GM23338 (cell line): ENCODE data around the gene HRAS.

Source experiments
- CREB1 ChIP-seq: fragments of 250-450 bp; sonication (Bioruptor Pico); IDR thresholded peaks from 2 replicates; pipeline ENCODE4 v1.5.0; 2020; ENCODE audit warnings: low read depth, mild to moderate bottlenecking, moderate library complexity
- CTCF ChIP-seq, 2 experiments: fragments of 200-600 bp in 1 of 2; sonication (generic) in 1 of 2; conservative IDR thresholded peaks; 2 replicates each; pipeline versions ENCODE4 v1.5.1 to v1.6.1; 2016 to 2017; ENCODE audit warnings: antibody characterized with exemption in 2 of 2, low read depth in 2 of 2, mild to moderate bottlenecking in 2 of 2, moderate library complexity in 1 of 2
- EZH2 ChIP-seq: fragments of 200-600 bp; sonication (generic); IDR thresholded peaks from one replicate; pipeline ENCODE4 v1.8.0; 2017; ENCODE audit warnings: antibody characterized with exemption, mild to moderate bottlenecking, low read depth; ENCODE audit not compliant: unreplicated experiment
- EZH2phosphoT487 ChIP-seq: fragments of 200-600 bp; sonication (generic); IDR thresholded peaks from one replicate; pipeline ENCODE4 v1.8.1; 2018; ENCODE audit warnings: antibody characterized with exemption; ENCODE audit not compliant: unreplicated experiment
- JUNB ChIP-seq: IDR thresholded peaks from one replicate; pipeline ENCODE4 v1.6.1; 2016; ENCODE audit warnings: antibody characterized with exemption; ENCODE audit not compliant: unreplicated experiment
- POLR2AphosphoS5 ChIP-seq: IDR thresholded peaks from 2 replicates; pipeline ENCODE4 v1.6.1; 2016; ENCODE audit warnings: antibody characterized with exemption, low read depth
- TF ChIP-seq, protein P1 (sequence below): IDR thresholded peaks from one replicate; pipeline ENCODE4 v1.6.1; 2018; ENCODE audit warnings: antibody characterized with exemption; ENCODE audit not compliant: unreplicated experiment

DNA sequence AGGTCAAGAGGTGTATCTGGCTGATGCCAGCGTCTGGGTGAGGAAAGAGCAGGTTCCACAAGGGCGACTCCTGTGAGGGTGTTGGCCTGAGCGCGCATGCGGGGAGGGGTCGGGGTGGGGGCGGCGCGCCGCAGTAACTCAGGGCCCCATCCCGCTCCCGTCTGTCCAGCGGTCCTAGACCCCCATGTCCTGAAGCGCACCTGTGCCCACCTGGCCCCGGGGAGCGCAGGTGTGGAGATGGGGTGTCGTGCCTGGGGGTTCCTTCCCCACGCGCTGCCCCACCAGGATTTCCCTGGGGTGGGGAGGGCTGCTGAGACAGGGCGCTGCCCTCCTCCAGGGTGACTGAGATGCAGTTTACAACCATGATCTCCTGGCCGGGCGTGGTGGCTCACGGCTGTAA lies 49.2 kb downstream of the HRAS start:
- TF ChIP-seq CTCF (conservative IDR thresholded peaks at IDR 0.05; ENCODE audit: low read depth in 2 of 2): no peak
- TF ChIP-seq POLR2AphosphoS5: no peak
- TF ChIP-seq EZH2phosphoT487: no peak
- TF ChIP-seq EZH2: no peak
- no peak for TF ChIP-seq JUNB
- TF ChIP-seq CREB1 (CRISPR knock-in tag): no peak
- TF ChIP-seq, protein P1, sequence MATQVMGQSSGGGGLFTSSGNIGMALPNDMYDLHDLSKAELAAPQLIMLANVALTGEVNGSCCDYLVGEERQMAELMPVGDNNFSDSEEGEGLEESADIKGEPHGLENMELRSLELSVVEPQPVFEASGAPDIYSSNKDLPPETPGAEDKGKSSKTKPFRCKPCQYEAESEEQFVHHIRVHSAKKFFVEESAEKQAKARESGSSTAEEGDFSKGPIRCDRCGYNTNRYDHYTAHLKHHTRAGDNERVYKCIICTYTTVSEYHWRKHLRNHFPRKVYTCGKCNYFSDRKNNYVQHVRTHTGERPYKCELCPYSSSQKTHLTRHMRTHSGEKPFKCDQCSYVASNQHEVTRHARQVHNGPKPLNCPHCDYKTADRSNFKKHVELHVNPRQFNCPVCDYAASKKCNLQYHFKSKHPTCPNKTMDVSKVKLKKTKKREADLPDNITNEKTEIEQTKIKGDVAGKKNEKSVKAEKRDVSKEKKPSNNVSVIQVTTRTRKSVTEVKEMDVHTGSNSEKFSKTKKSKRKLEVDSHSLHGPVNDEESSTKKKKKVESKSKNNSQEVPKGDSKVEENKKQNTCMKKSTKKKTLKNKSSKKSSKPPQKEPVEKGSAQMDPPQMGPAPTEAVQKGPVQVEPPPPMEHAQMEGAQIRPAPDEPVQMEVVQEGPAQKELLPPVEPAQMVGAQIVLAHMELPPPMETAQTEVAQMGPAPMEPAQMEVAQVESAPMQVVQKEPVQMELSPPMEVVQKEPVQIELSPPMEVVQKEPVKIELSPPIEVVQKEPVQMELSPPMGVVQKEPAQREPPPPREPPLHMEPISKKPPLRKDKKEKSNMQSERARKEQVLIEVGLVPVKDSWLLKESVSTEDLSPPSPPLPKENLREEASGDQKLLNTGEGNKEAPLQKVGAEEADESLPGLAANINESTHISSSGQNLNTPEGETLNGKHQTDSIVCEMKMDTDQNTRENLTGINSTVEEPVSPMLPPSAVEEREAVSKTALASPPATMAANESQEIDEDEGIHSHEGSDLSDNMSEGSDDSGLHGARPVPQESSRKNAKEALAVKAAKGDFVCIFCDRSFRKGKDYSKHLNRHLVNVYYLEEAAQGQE: no peak
